SH-SY5Y (cell line): ENCODE data around the gene TCAF1.

Source experiments
- GATA2 ChIP-seq: IDR thresholded peaks from 2 replicates; pipeline ENCODE4 v1.6.1; 2011; ENCODE audit warnings: mild to moderate bottlenecking, low read depth, low read length
- GATA3 ChIP-seq: IDR thresholded peaks from 2 replicates; pipeline ENCODE4 v1.6.1; 2011; ENCODE audit warnings: low read depth, mild to moderate bottlenecking, low read length, moderate library complexity

DNA sequence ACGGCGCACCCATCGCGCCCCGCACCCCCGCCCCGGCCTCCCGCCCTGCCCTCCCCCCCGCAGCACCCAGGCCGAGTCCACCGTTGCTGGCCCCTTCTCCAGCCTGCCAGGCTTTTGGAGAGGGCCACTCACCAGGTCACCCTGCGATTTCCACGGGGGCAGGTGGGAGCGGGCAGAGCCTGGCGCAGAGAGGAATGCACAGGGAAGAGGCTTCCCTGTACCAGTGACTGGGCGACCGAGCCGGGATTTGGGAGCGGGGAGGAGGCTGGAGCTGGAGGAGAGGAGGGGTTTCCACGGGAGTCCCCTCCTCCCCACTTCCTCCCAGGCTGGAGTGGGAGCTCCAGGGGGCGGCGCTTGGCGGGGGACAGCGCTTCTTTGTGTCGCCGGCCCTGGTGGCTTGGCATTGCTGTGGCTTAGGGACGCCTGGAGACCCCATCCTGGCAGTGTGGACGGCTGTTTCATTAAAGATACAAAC, 19.3 kb downstream of the TCAF1 start:
- TF ChIP-seq GATA2: no peak
- no peak for TF ChIP-seq GATA3
